HL-60 (cell line): ENCODE measurements around the gene SNAI1.
"Not testable (repeated sequence)": the region's sequence is repeated elsewhere in the genome, so short reads cannot be mapped to it uniquely, and the experiment has no call there.

Experiments
- DNase-seq, 2 experiments: peaks; one replicate each; pipeline ENCODE4 v3.0.0-alpha.2; 2010 to 2020; ENCODE audit warnings: low read depth in 1 of 2, low spot score in 1 of 2
- H3K27ac ChIP-seq: fragments of 250-450 bp; sonication (Bioruptor Pico); replicated peaks from 2 replicates; pipeline ENCODE4 v1.5.1; 2020; ENCODE audit warnings: mild to moderate bottlenecking, moderate library complexity
- H3K27me3 ChIP-seq: fragments of 250-450 bp; sonication (Bioruptor Pico); 2 replicates; pipeline ENCODE4 v1.5.1; 2021; ENCODE audit warnings: mild to moderate bottlenecking, moderate library complexity; ENCODE audit not compliant: insufficient read depth, poor library complexity, severe bottlenecking
- H3K4me3 ChIP-seq: replicated peaks from 2 replicates; pipeline ENCODE4 v1.5.1; 2011; ENCODE audit warnings: mild to moderate bottlenecking, control low read depth, low read length; ENCODE audit not compliant: insufficient read depth
- CTCF ChIP-seq: IDR thresholded peaks from one replicate; pipeline ENCODE4 v1.5.1; 2011; ENCODE audit warnings: low read length, control low read depth, inconsistent platforms; ENCODE audit not compliant: insufficient read depth
- GABPA ChIP-seq: IDR thresholded peaks from 2 replicates; pipeline ENCODE4 v1.6.1; 2012; ENCODE audit warnings: low read depth
- POLR2AphosphoS5 ChIP-seq: IDR thresholded peaks from 2 replicates; pipeline ENCODE4 v1.6.1; 2012; ENCODE audit warnings: low read depth
- REST ChIP-seq: IDR thresholded peaks from 2 replicates; pipeline ENCODE4 v1.6.1; 2012; ENCODE audit warnings: low read depth; ENCODE audit not compliant: insufficient replicate concordance
- SPI1 ChIP-seq: IDR thresholded peaks from 2 replicates; pipeline ENCODE4 v1.6.1; 2012; ENCODE audit warnings: low read depth, mild to moderate bottlenecking, borderline replicate concordance

Gene SNAI1

GRCh38 chr20:50007369-50007768 lies 24.6 kb downstream of the SNAI1 start:
- TF ChIP-seq POLR2AphosphoS5 (no peak), REST (no peak)
- Histone ChIP-seq H3K4me3 (no peak overlapping the region), H3K27me3 (no peaks in the 10 kb centered on the region), H3K27ac (no peak overlapping the region)
- no peak for DNase-seq

GRCh38 chr20:50008007-50008406 lies 25.2 kb downstream of the SNAI1 start:
- TF ChIP-seq CTCF (no peak), REST (no peak), SPI1 (no peak), GABPA (no peak), POLR2AphosphoS5 (no peak)
- H3K27me3 ChIP-seq, result no peaks in the 10 kb centered on the region
- H3K4me3 ChIP-seq, result no peak overlapping the region
- no peak overlapping the region for H3K27ac ChIP-seq
- DNase-seq, result no peak

- DNase-seq, result no peak
- TF ChIP-seq REST (no peak), POLR2AphosphoS5 (no peak), SPI1 (no peak), GABPA (no peak), CTCF (no peak)
- no peak overlapping the region for H3K4me3 ChIP-seq
- H3K27me3 ChIP-seq, result no peaks in the 10 kb centered on the region
- no peak overlapping the region for H3K27ac ChIP-seq
Measured at GRCh38 chr20:50009521-50010454, 27.0 kb downstream of the SNAI1 start.

GRCh38 chr20:50011597-50011996 lies 28.8 kb downstream of the SNAI1 start:
- DNase-seq, H3K27me3 ChIP-seq, H3K27ac ChIP-seq: not testable (repeated sequence)

More at GRCh38 chr20:50011597-50011996, 28.8 kb downstream of the SNAI1 start:
- not testable (repeated sequence) for H3K4me3 ChIP-seq
